HG02571 (cell line): Measurements from ENCODE around the gene ASMT.
"Not testable (repeated sequence)": the region's sequence is repeated elsewhere in the genome, so short reads cannot be mapped to it uniquely, and the experiment has no call there.

Source experiments
- ATAC-seq: cut with Tn5 transposase; IDR thresholded peaks from one replicate; pipeline ENCODE4 v1.9.1; 2021; ENCODE audit warnings: mild to moderate bottlenecking, moderate library complexity; ENCODE audit not compliant: unreplicated experiment

ASMT gene

GRCh38 chrX:1614927-1615326 lies at the start of gene ASMT:
Gene ASMT, plus strand, starts transcription at chrX:1615059. Its CDS starts 141 bp downstream, at chrX:1615200.
- no peak for ATAC-seq

- ATAC-seq = not testable (repeated sequence)
Measured at GRCh38 chrX:1574181-1574580, 40.7 kb upstream of the ASMT start.

- ATAC-seq = no peak
Measured at GRCh38 chrX:1576201-1576992, 38.5 kb upstream of the ASMT start.

GRCh38 chrX:1577845-1578244 lies 37.0 kb upstream of the ASMT start:
- ATAC-seq = no peak

- ATAC-seq = no peak
Measured at GRCh38 chrX:1578511-1579173, 36.2 kb upstream of the ASMT start.

GRCh38 chrX:1581132-1581531 lies 33.7 kb upstream of the ASMT start:
- no peak for ATAC-seq

GRCh38 chrX:1582686-1583437 lies 32.0 kb upstream of the ASMT start:
- ATAC-seq = peak; percentile 49

GRCh38 chrX:1584237-1585011 lies 30.4 kb upstream of the ASMT start:
- ATAC-seq = no peak

- ATAC-seq = no peak
Measured at GRCh38 chrX:1587161-1587560, 27.7 kb upstream of the ASMT start.

- no peak for ATAC-seq
Measured at GRCh38 chrX:1589356-1590130, 25.3 kb upstream of the ASMT start.

- peak; percentile 81 for ATAC-seq
Measured at GRCh38 chrX:1591102-1591862, 23.6 kb upstream of the ASMT start, which contains the start of gene AKAP17A. Gene AKAP17A, plus strand, starts transcription at chrX:1591604. Its CDS starts 1,859 bp downstream, at chrX:1593463.

GRCh38 chrX:1591863-1592469 lies 22.9 kb upstream of the ASMT start:
- ATAC-seq = peak; percentile 0

- ATAC-seq = peak; percentile 46
Measured at GRCh38 chrX:1592470-1593142, 22.3 kb upstream of the ASMT start.

GRCh38 chrX:1593286-1594271 lies 21.3 kb upstream of the ASMT start:
- ATAC-seq = no peak

GRCh38 chrX:1595711-1596060 lies 19.2 kb upstream of the ASMT start:
- ATAC-seq = no peak

GRCh38 chrX:1596676-1597344 lies 18.0 kb upstream of the ASMT start:
- ATAC-seq = no peak
